GM18498 (cell line): ENCODE results near the gene PLS3.

Experiments
- ATAC-seq: cut with Tn5 transposase; IDR thresholded peaks from one replicate; pipeline ENCODE4 v1.9.1; 2021; ENCODE audit warnings: mild to moderate bottlenecking, moderate library complexity; ENCODE audit not compliant: unreplicated experiment

Gene PLS3

DNA sequence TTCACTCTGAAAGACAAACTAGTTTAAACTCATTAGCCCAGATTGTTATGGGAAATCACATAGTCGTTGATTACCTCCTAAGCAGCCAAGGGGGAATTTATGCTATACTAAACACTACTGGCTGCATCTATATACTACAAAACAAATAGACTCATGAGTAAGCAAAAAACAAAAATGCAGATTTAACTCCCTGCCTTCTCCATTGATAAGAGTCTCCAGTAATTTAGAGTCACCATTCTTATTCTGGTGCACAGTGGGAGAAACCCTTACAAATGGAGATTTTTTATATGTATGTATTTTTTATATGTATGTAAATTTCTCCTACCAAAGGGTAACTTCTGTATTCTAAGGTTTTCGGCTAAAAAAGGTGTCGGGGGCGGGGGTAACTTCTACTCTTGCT is 126.6 kb downstream of the PLS3 start:
- ATAC-seq: no peak

DNA sequence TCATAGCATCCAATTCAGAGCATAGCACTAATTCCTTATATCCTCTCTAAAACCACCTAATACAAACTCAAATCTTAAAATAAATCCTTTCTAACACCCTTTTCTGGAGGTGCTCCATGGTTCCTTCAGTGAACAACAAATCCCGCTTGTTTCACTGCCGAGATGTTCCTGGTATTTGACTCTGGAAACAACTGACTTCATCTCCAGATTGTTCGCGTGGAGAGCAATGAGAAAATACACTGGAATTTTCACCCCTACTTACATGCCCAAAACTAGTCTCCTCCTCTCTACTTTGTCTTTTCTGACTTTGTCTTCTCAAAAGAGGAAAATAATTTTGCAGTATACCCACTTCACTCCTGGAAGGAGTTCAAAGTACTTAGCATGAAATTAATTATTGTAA is 129.0 kb downstream of the PLS3 start:
- ATAC-seq: no peak

DNA sequence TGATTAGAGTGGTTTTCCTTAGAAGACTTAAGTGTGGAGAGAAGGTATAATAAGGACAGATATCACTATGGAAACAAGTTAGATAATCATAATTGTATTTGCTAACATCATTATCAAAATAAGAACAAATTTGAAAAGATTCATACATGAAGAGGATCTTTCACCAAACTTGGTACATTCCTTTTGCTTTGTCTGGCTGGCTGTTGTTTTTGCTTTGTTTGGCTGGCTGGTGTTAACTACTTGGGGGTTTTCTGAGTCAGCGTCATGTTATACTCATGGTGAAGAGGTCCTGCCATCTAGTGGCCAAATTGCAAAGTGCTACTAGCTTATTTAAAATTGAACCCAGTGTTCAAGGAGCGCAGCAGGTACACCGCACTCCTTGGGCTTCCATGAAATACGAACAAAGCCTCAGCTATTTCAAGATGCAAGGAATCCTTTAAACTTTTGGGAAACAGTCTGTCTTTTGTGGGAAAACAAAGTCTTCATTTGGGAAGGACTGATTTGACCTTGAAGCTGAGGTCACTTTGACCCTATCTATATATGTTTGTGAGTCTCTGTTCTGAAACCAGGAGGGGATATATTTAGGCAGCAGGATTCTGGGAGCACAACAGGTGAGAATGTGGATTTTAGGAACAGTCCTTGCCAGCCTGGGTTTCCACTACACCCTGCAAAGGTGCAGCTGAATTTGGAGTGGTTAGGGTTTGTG is 129.7 kb downstream of the PLS3 start:
- peak; percentile 91 for ATAC-seq

DNA sequence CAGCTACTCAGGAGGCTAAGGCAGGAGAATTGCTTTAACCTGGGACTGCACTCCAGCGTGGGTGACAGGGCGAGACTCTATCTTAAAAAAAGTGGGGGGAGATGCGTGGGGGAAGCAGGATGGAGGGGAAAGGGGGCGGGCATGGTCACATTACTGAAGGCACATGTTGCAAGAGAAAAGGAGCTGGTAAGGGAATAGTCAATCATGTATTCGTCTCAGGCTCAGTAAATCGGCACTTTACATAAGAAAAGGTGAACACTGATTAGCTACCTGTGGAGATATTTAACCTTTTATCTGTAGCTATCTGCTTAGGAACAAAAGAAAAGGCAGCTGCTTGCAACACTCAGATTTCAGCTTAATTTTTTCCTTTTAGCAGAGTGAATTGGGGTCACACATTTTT is 132.5 kb downstream of the PLS3 start:
- ATAC-seq: no peak

DNA sequence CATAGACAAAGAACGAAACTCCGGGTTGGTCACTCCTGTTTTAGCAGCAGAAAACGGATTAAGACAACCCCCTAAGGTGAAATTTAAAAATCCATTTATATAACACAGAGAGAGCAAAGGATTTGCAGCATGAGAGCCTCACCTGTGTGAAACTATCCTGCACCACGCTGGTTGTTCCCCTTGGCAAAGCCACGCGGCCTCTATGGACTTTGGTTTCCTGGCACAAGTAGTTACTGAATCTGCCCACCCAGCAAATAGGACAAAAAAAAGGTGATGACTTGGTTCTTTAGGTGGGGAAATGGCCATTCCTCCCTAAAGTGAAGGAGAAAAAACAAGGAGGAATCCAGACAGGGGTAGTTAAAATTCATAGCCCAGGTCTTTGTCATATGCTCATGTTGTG is 133.1 kb downstream of the PLS3 start:
- no peak for ATAC-seq

DNA sequence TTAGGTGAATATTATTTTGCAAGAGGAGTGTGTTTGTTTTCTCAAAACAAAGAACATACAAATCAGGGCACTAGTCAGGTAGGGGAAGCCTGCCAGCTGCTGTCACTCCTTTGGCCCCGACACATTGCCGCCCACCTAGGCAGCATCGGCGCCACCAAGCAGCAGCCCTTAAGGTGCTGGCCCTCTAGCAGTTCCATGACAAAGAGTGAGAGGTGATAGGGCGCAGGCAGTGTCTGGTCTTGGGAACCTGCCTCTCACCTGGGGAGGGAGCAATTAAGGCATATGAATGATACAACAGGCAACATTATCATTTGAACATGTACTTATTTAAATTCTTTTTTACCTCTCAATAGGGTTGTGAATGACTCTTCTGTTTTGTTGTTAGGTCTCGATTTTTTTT is 135.1 kb downstream of the PLS3 start:
- no peak for ATAC-seq

DNA sequence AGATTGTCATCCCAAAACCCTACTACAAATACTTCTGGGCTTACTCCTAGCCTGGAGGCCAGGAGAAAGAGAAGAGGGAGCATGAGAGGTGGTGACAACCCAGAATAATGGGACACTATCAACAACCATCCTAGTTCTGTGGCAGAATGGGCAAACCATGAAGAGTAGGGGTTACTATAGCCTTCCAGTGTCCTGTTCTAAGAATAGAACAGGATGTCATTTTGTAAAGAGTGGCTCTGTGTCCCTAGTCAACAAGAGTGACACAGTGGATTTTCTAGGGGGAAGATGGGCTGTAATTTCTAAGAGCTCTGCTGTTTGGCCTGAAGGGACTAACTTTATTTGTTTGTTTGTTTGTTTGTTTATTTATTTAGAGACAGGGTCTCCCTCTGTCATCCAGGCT is 136.0 kb downstream of the PLS3 start:
- ATAC-seq: no peak

DNA sequence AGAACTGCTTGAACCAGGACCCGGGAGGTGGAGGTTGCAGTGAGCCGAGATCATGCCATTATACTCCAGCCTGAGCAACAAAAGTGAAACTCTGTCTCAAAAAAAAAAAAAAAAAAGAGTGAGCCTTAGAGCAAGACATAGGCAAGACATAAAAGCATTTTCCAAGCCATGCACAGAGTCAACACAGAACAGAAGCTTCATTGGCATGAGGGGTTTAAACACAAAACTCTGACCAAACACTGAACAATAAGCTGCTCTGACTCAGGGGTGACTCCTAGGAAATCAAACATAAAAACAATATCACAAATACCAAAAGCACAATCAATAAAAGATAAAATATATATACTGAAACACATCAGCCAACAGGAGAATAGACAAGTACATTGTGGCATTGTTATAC is 136.8 kb downstream of the PLS3 start:
- no peak for ATAC-seq
